Sigmoid colon (tissue), 4 donors: ENCODE measurements around the gene MOG.

Experiments used
- CTCF ChIP-seq, 4 experiments: fragments of 450-650 bp in 3 of 4; fragments of 200-600 bp in 1 of 4; IDR thresholded peaks; one replicate each; pipeline ENCODE4 v1.5.1; 2016 to 2019; ENCODE audit warnings: antibody characterized with exemption in 4 of 4, mild to moderate bottlenecking in 3 of 4, moderate library complexity in 2 of 4
- EP300 ChIP-seq, 4 donors: sonication (generic); formaldehyde crosslinking; IDR thresholded peaks; one replicate each; pipeline ENCODE4 v1.6.1; 2017; ENCODE audit warnings: antibody characterized with exemption in 4 of 4
- POLR2A ChIP-seq, 2 donors: fragments of 450-650 bp; IDR thresholded peaks; one replicate each; pipeline ENCODE4 v1.6.1; 2016; ENCODE audit warnings: antibody characterized with exemption in 2 of 2, mild to moderate bottlenecking in 2 of 2, moderate library complexity in 2 of 2
- POLR2AphosphoS5 ChIP-seq, 4 donors: sonication (generic); formaldehyde crosslinking; IDR thresholded peaks; one replicate each; pipeline ENCODE4 v1.6.1; 2017; ENCODE audit warnings: antibody characterized with exemption in 4 of 4

- TF ChIP-seq POLR2AphosphoS5 (IDR thresholded peaks at IDR 0.05) (no peak), CTCF (IDR thresholded peaks at IDR 0.05) (no peak), POLR2A (IDR thresholded peaks at IDR 0.05) (no peak), EP300 (IDR thresholded peaks at IDR 0.05) (no peak)
These were observed 21.2 kb downstream of the MOG start for GRCh38 chr6:29678114-29678513.
